Measurements from ENCODE around the gene CHGA.

CHGA gene

DNA sequence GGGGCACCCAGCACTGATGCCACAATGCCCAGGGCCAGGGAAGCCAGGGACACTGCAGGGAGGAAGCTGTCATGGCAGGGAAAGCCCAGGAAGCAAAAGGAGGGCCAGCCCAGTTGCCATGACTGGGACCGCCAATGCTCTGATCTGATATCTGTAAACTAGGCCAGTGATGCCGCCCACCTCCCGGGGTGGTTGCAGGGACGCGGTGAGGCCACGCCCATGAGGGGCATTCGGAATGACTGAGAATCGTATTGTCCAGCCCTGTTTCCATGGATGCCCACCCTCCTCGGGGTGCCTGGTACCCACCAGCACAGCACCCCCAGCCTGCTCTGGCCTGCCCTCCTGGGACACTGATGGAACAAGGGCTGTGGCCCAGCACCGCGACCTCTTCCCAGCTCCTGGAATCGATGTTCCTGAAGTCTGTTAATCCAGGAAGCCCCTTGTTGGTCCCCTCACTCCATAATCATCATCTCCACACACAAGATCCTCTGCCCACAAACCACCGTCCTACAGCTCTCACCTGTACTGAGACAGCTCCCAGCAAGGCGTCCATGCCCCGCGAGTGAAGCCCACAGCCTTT is 48.7 kb downstream of the CHGA start:
- TF ChIP-seq ZNF274 (IDR thresholded peaks at IDR 0.05; ENCODE audit: low read depth, low read length) = no peak
- H3K4me3 ChIP-seq (ENCODE audit: low read length) = no peak overlapping the region

- H3K4me3 ChIP-seq (ENCODE audit: low read length) = no peak overlapping the region
- TF ChIP-seq ZNF274 (IDR thresholded peaks at IDR 0.05; ENCODE audit: low read depth, low read length) = no peak
These were observed 50.4 kb downstream of the CHGA start for GRCh38 chr14:92973261-92973797.

GRCh38 chr14:92973798-92974372 is 50.9 kb downstream of the CHGA start:
- H3K4me3 ChIP-seq (ENCODE audit: low read length) = no peak overlapping the region
- no peak for TF ChIP-seq ZNF274 (IDR thresholded peaks at IDR 0.05; ENCODE audit: low read depth, low read length)

GRCh38 chr14:92974541-92975345 is 51.8 kb downstream of the CHGA start:
- no peak overlapping the region for H3K4me3 ChIP-seq (ENCODE audit: low read length)
- TF ChIP-seq ZNF274 (IDR thresholded peaks at IDR 0.05; ENCODE audit: low read depth, low read length) = no peak

DNA sequence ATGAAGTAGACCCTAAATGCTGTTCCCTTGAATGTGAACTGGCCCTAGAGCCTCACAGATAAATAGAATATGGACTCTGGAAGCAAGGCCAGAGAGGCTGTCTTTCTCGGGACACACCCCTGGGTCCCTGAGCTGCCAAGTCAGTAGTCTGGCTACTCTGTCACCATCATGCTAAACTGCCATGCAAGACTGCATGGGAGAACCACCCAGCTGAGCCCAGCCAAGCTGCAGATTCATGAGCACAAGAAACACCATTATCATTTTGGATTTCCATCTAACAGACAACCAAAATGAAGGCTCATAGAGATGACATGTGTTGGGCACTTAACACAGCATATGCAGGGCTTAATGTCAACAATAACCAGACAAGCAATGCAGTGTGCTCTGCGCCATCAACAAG is 53.3 kb downstream of the CHGA start:
- TF ChIP-seq ZNF274 (IDR thresholded peaks at IDR 0.05; ENCODE audit: low read depth, low read length) = no peak
- H3K4me3 ChIP-seq (ENCODE audit: low read length) = no peak overlapping the region

DNA sequence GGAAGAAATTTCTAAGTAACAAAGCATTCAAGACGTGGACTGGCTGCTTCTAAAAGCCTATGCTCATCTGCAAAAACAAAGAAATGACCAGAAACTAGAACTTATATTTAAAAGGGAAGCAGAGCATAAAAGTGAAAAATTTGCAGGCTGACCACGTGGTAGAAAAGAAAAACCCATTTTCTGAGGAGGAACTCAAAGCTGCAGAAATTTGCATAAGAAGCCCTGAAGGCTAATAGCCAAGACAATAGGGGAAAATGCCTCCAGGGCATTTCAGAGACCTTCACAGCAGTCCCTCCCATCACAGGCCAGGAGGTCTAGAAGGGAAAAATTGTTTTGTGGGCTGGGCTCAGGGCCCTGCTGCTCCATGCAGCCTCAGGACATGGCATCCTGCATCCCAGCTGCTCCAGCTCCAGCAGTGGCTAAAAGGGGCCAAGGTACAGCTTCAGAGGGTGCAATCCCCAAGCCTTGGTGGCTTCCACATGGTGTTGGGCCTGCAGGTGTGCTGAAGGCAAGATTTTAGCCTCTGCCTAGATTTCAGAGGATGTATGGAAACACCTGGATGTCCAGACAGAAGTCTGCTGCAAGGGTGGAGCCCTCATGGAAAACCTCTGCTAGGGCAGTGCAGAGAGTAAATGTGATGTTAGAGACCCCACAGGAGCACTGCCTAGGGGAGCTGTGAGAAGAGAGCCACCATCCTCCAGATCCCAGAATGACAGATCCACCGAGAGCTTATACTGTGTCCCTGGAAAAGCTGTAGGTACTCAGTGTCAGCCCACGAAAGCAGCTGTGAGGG is 55.5 kb downstream of the CHGA start:
- no peak for TF ChIP-seq ZNF274 (IDR thresholded peaks at IDR 0.05; ENCODE audit: low read depth, low read length)

GRCh38 chr14:92980866-92981265 is 57.9 kb downstream of the CHGA start:
- H3K4me3 ChIP-seq (ENCODE audit: low read length) = no peak overlapping the region
- TF ChIP-seq ZNF274 (IDR thresholded peaks at IDR 0.05; ENCODE audit: low read depth, low read length) = no peak

More for the DNA sequence above, 55.5 kb downstream of the CHGA start:
- no peak overlapping the region for H3K4me3 ChIP-seq (ENCODE audit: low read length)

DNA sequence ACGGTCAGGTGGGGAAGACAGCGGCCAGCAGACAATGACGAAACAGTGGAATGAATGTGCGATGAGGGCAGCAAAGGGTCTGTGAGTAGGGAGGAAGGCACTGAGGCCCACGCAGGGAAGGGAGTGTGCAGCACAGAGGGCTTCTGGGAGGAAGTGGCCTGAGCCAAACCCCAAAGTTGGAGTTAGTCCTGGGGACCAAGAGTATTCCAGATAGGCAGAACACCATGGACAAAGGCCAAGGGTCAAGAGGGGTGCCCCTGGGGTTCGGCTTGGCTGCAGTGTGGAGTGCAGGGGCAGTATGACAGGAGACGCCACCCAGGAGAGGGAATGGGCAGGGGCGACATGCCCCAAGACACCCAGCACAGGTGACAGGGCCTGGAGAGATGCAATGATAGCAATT is 58.8 kb downstream of the CHGA start:
- TF ChIP-seq ZNF274 (IDR thresholded peaks at IDR 0.05; ENCODE audit: low read depth, low read length) = no peak
- no peak overlapping the region for H3K4me3 ChIP-seq (ENCODE audit: low read length)

DNA sequence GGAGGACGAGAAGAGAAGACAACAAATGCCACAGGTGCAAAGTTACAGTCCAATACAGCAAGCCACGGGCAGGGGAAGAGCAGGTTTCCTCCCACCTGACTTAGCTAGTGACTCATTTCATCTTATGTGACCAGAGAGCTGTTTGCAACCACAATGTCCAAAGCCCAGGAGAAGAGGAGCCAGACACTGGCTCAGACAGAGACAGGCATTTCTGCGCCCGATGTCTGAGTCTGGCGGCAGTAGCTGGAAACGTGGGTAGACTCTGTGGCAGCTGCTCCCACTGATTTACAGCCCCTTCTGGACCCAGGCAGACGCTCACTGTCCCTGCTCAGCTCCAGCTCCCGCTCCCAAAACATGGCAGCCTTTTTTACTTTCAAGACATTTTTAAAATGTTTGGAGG is 60.0 kb downstream of the CHGA start:
- no peak overlapping the region for H3K4me3 ChIP-seq (ENCODE audit: low read length)
- TF ChIP-seq ZNF274 (IDR thresholded peaks at IDR 0.05; ENCODE audit: low read depth, low read length) = no peak

DNA sequence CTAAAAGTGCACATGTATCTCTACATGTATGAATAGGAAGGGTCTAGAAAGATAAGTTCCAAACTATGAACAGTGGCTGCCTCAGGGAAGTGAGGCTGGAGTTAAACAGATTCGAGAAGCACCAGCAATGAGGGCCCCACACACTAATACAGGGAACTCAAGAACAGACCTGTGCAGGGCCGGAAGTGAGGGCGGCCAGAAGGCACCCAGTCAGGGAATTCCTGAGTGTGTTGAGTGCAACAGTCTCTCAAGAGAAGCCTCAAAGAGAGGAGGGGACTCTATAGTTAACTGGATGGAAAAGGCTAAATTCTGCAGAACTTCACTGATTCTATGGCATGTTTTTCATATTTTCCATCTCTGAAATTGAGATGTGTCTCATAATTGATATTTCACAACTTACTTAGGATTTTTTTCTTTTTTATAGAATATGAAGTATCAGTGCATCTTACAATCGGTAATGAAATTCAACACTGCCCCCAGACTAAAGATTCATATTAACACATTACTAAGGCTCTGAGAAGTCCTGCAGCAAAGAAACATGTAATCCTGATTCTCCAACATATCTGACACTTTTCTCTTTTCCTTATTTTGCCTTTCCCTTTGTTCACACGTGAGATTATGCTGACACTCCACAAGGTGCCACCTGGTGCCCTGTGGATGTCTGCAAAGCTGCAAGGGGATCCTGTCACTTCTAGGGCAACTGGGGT is 61.3 kb downstream of the CHGA start:
- H3K4me3 ChIP-seq (ENCODE audit: low read length) = no peak overlapping the region
- no peak for TF ChIP-seq ZNF274 (IDR thresholded peaks at IDR 0.05; ENCODE audit: low read depth, low read length)
